ENCODE results near the gene GSTA4. TPM values are rescaled to one million over a fixed set of nuclear protein-coding genes. Genes with fewer than 3 reads are reported as not detected.

Gene GSTA4
- total RNA-seq, 1 donor from 2014 or later = 12.1 TPM

GRCh38 chr6:53005663-53006250, 10.7 kb upstream of the GSTA4 start:
- no peak for DNase-seq (ENCODE audit: low read depth)
- no peak for TF ChIP-seq CTCF (conservative IDR thresholded peaks at IDR 0.05; ENCODE audit: low read depth, low read length)
- no peak overlapping the region for H3K4me3 ChIP-seq (ENCODE audit: low read depth, low read length)

GRCh38 chr6:52999456-52999855, 4.4 kb upstream of the GSTA4 start:
- no peak overlapping the region for H3K4me3 ChIP-seq (ENCODE audit: low read depth, low read length)
- TF ChIP-seq CTCF (conservative IDR thresholded peaks at IDR 0.05; ENCODE audit: low read depth, low read length) = no peak
- no peak for DNase-seq (ENCODE audit: low read depth)

- DNase-seq (ENCODE audit: low read depth) = no peak
- no peak overlapping the region for H3K4me3 ChIP-seq (ENCODE audit: low read depth, low read length)
- no peak for TF ChIP-seq CTCF (conservative IDR thresholded peaks at IDR 0.05; ENCODE audit: low read depth, low read length)
Observed at GRCh38 chr6:52998603-52999002, 3.5 kb upstream of the GSTA4 start.

GRCh38 chr6:52995913-52996645, 995 bp upstream of the GSTA4 start:
- DNase-seq (ENCODE audit: low read depth) = peak; percentile 59
- no peak for TF ChIP-seq CTCF (conservative IDR thresholded peaks at IDR 0.05; ENCODE audit: low read depth, low read length)
- peak overlapping the region; percentile 35 for H3K4me3 ChIP-seq (ENCODE audit: low read depth, low read length)

DNA sequence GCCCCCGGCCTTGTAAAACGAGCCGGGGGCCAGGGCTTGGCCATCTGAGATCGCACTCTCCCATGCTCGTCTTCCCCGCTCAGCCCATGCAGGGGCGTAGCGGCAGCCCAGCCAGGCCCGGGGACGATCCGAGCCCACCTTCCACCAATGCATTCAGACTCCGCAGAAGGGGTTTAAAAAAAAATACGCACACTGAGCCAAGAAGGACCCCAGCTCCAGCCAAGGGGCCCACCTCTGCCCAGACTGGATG, 320 bp downstream of the GSTA4 start:
- H3K4me3 ChIP-seq (ENCODE audit: low read depth, low read length) = peak overlapping the region; percentile 82
- DNase-seq (ENCODE audit: low read depth) = no peak
- TF ChIP-seq CTCF (conservative IDR thresholded peaks at IDR 0.05; ENCODE audit: low read depth, low read length) = no peak

- no peak for DNase-seq (ENCODE audit: low read depth)
- H3K4me3 ChIP-seq (ENCODE audit: low read depth, low read length) = peak overlapping the region; percentile 82
- no peak for TF ChIP-seq CTCF (conservative IDR thresholded peaks at IDR 0.05; ENCODE audit: low read depth, low read length)
Observed at GRCh38 chr6:52994031-52994838, 849 bp downstream of the GSTA4 start.
